IPS-18a (cell line): ENCODE results near the gene CAPN9.
"Not testable (repeated sequence)": the region's sequence is repeated elsewhere in the genome, so short reads cannot be mapped to it uniquely, and the experiment has no call there.

Experiments used
- H3K27ac ChIP-seq: one replicate; pipeline ENCODE4 v1.5.1; 2013; ENCODE audit warnings: low read length
- H3K27me3 ChIP-seq: one replicate; pipeline ENCODE4 v1.6.1; 2013; ENCODE audit warnings: mild to moderate bottlenecking, low read length; ENCODE audit not compliant: control insufficient read depth, insufficient read depth
- H3K36me3 ChIP-seq: one replicate; pipeline ENCODE4 v1.6.1; 2013; ENCODE audit warnings: low read depth, low read length; ENCODE audit not compliant: control insufficient read depth
- H3K4me1 ChIP-seq: one replicate; pipeline ENCODE4 v1.6.1; 2013; ENCODE audit warnings: low read depth, low read length; ENCODE audit not compliant: control insufficient read depth
- H3K4me3 ChIP-seq: one replicate; pipeline ENCODE4 v1.5.1; 2013; ENCODE audit warnings: low read length
- H3K9ac ChIP-seq: one replicate; pipeline ENCODE4 v1.6.1; 2013; ENCODE audit warnings: mild to moderate bottlenecking, low read length, moderate library complexity
- H3K9me3 ChIP-seq: one replicate; pipeline ENCODE4 v1.6.1; 2013; ENCODE audit warnings: low read depth, low read length; ENCODE audit not compliant: control insufficient read depth

Gene CAPN9

GRCh38 chr1:230766318-230766717 lies 19.1 kb downstream of the CAPN9 start:
- Histone ChIP-seq H3K27me3 (no peaks in the 10 kb centered on the region), H3K4me1 (no peaks in the 10 kb centered on the region), H3K27ac (no peak overlapping the region), H3K9me3 (no peaks in the 10 kb centered on the region), H3K9ac (no peak overlapping the region), H3K36me3 (no peaks in the 10 kb centered on the region), H3K4me3 (no peak overlapping the region)

DNA sequence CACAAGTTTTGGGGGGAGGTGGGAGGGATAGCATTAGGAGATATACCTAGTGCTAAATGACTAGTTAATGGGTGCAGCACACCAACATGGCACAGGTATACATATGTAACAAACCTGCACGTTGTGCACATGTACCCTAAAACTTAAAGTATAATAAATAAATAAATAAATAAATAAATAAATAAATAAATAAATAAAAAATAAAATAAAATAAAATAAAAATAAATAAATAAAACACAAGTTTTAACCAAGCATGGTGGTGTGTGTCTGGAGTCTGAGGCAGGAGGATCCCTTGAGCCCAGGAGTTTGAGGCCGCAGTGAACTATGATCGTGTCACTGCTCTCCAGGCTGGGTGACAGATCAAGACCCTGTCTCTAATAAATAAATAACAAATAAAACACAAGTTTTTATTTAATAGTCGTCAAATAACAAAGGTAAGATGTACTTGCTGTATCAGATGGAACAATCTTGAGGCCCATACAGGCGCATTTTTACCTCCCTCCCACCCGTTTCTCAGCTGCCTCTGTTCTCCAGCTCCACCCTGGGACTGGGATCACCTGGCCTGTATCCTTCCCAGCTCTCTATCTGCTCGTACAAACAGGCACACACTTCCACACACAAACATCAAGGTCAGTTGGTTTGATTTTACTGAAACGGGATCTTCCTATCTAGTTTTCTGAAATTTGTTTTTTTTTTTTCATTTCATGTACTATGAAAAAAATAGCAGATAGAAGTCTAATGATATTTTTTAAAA lies 20.8 kb downstream of the CAPN9 start:
- not testable (repeated sequence) for H3K9ac ChIP-seq, H3K4me1 ChIP-seq, H3K36me3 ChIP-seq, H3K9me3 ChIP-seq, H3K27me3 ChIP-seq, H3K4me3 ChIP-seq, H3K27ac ChIP-seq

GRCh38 chr1:230768903-230769570 lies 21.8 kb downstream of the CAPN9 start:
- Histone ChIP-seq H3K27me3 (no peaks in the 10 kb centered on the region), H3K9ac (no peak overlapping the region), H3K36me3 (no peaks in the 10 kb centered on the region), H3K9me3 (no peaks in the 10 kb centered on the region), H3K27ac (no peak overlapping the region), H3K4me1 (no peaks in the 10 kb centered on the region), H3K4me3 (no peak overlapping the region)

DNA sequence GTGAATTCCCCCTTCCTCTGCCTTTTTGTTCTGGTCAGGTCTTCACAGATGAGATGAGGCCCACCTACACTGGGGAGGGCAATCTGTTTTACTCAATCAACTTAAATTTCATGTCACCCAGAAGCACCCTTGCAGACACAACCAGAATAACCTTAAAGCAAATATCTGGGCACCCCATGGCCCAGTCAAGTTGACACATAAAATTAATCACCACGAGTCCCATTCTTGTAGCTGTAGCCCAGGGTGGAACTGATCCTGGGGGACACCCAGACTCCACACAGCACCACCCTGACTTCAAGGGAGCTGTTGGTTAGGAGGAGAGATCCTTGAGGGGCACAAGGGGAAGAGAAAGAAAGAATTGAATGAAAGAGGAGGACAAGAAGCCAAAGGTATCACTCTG lies 23.1 kb downstream of the CAPN9 start:
- no peaks in the 10 kb centered on the region for H3K4me1 ChIP-seq
- no peaks in the 10 kb centered on the region for H3K27me3 ChIP-seq
- no peak overlapping the region for H3K27ac ChIP-seq
- no peaks in the 10 kb centered on the region for H3K36me3 ChIP-seq
- no peaks in the 10 kb centered on the region for H3K9me3 ChIP-seq
- H3K9ac ChIP-seq, result no peak overlapping the region
- no peak overlapping the region for H3K4me3 ChIP-seq

DNA sequence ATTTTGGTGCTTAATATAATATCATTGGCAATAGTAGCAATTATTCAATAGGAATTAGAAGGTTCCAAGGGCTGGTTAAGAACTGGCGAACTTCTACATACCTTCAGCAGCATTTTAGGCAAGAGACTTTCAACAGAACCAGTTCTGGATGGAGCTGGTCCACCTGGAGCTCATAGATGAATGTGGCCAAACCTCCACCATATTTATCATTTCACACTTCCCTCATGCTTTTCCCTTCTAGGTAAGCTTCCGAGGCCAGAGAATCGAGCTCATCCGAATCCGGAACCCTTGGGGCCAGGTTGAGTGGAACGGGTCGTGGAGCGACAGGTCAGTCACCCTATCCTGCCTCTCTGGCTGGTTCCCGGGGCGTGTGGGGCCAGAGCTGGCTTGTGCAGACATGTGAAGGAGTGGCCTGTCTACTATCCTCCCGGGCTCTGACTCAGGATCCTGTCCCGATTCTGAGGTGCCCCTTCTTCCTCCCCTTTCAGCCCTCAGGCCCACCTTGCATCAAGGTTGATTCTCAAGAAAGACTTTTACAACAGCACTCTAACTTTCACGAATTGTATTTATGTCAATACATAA lies 24.7 kb downstream of the CAPN9 start:
- Histone ChIP-seq H3K4me1 (no peaks in the 10 kb centered on the region), H3K9ac (no peak overlapping the region), H3K9me3 (no peaks in the 10 kb centered on the region), H3K27ac (no peak overlapping the region), H3K36me3 (no peaks in the 10 kb centered on the region), H3K27me3 (peaks cover under 1% of the 10 kb centered on the region), H3K4me3 (no peak overlapping the region)

DNA sequence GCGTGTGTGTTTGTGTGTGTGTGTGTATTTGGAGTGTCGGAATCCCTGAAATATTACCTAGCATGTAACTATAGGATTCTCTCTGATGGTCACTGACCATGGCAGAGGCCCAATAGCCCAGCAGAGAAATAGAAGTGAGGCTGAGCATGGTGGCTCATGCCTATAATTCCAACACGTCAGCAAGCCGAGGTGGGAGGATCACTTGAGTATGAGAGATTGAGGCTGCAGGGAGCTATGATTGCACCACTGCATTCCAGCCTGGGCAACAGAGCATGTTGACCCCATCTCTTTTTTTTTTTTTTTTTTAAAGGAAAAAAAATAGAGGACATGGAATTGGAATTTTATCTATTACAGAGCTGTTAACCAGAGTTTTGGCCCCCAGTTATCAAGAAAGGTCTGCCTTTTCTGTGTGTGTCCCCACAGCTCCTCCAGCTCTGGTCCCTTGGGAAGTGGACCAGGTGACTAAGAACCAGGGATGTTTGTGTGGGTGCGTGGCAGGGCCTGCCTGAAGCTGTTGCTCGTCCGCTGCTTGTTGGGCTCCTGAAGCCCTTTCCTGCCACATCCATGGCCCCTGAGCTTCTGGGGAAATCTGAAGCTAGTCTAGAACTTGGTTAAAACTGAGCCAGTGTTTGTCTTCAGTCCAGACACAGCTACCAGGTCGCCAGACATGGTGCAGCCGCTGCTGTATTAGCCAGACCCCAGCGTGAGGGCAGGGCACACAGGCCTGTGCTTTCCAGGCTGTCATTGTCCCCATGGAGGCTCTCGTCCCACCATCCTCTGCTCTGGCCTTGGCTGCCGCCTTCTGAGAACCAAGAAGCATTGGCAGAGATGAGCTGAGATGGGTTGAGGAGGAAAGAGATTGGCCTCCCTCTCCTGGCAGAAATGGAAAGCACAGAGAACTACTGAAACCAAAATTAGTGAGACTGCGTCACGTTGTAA lies 25.5 kb downstream of the CAPN9 start:
- no peak overlapping the region for H3K9ac ChIP-seq
- no peaks in the 10 kb centered on the region for H3K36me3 ChIP-seq
- H3K4me3 ChIP-seq, result no peak overlapping the region
- H3K4me1 ChIP-seq, result no peaks in the 10 kb centered on the region
- H3K9me3 ChIP-seq, result no peaks in the 10 kb centered on the region
- H3K27ac ChIP-seq, result no peak overlapping the region
- H3K27me3 ChIP-seq, result peaks cover 8% of the 10 kb centered on the region

GRCh38 chr1:230773396-230774033 lies 26.3 kb downstream of the CAPN9 start:
- Histone ChIP-seq H3K36me3 (no peaks in the 10 kb centered on the region), H3K27ac (no peak overlapping the region), H3K27me3 (peaks cover 15% of the 10 kb centered on the region), H3K4me1 (no peaks in the 10 kb centered on the region), H3K9me3 (no peaks in the 10 kb centered on the region), H3K4me3 (no peak overlapping the region), H3K9ac (no peak overlapping the region)

- peaks cover 60% of the 10 kb centered on the region for H3K27me3 ChIP-seq
- H3K9me3 ChIP-seq, result no peaks in the 10 kb centered on the region
- no peaks in the 10 kb centered on the region for H3K36me3 ChIP-seq
- no peak overlapping the region for H3K4me3 ChIP-seq
- no peak overlapping the region for H3K27ac ChIP-seq
- H3K4me1 ChIP-seq, result peaks cover 2% of the 10 kb centered on the region
- H3K9ac ChIP-seq, result no peak overlapping the region
Measured at GRCh38 chr1:230778916-230779590, 31.9 kb downstream of the CAPN9 start.

DNA sequence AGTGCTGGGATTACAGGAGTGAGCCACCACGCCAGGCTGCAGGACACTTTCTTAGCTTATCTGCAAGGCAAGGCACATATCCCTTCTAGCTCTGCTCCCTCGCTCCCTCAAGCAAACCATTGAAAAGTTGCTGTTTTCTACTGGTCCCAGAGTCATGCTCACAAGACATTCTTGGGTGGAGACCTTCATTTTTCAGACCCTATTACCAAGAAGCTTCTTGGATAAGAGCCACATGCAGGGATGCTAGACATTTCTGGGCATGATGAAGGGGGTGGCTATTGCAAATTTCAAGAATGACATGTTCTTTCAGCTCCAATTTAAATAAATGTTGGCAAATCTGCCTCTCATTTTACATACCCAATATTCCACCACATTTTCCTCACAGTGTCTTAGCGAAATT lies 33.9 kb downstream of the CAPN9 start:
- H3K4me1 ChIP-seq, result peaks cover 8% of the 10 kb centered on the region
- H3K9me3 ChIP-seq, result no peaks in the 10 kb centered on the region
- H3K27me3 ChIP-seq, result peaks cover 81% of the 10 kb centered on the region
- no peak overlapping the region for H3K27ac ChIP-seq
- H3K4me3 ChIP-seq, result no peak overlapping the region
- H3K9ac ChIP-seq, result no peak overlapping the region
- no peaks in the 10 kb centered on the region for H3K36me3 ChIP-seq

DNA sequence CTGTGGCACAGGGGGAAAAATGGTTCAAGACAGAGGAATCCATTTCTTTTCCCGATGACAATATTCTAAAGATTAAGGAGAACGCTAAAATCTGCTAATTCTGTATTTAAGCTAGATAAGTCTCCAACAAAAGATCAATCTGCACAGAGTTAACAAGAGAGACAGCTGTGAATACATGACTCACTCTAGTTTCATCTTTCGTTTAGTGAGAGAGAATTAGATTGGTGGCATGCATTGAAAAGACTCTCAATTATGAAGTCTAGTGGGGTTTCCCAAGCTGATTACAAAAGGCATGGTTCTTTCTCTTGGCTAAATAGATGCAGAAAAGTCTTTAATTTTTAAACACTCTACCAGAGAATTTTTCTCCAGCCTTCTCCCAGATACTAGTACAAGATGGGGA lies 34.4 kb downstream of the CAPN9 start:
- peaks cover 86% of the 10 kb centered on the region for H3K27me3 ChIP-seq
- no peaks in the 10 kb centered on the region for H3K9me3 ChIP-seq
- no peak overlapping the region for H3K27ac ChIP-seq
- no peak overlapping the region for H3K9ac ChIP-seq
- no peak overlapping the region for H3K4me3 ChIP-seq
- H3K36me3 ChIP-seq, result no peaks in the 10 kb centered on the region
- peaks cover 8% of the 10 kb centered on the region for H3K4me1 ChIP-seq
